GM18951 (cell line): ENCODE results near the gene SF3A1.

Experiments
- POLR2A ChIP-seq: IDR thresholded peaks from 4 replicates; pipeline ENCODE4 v1.6.1; 2011; ENCODE audit warnings: mild to moderate bottlenecking; ENCODE audit not compliant: insufficient read length, insufficient read depth; ENCODE audit errors: extremely low read depth
- in situ Hi-C: fragments of 300-500 bp; cut with MboI; formaldehyde crosslinking; loops from one replicate; pipeline ENCODE4 v1.12.0; 2022; ENCODE audit warnings: low sequenced_read_pairs, mixed read lengths, inconsistent platforms; ENCODE audit not compliant: unreplicated experiment

SF3A1 gene

GRCh38 chr22:30334646-30335045, 22.0 kb downstream of the SF3A1 start:
- TF ChIP-seq POLR2A, result no peak
- in situ Hi-C loops, result no loop called here

DNA sequence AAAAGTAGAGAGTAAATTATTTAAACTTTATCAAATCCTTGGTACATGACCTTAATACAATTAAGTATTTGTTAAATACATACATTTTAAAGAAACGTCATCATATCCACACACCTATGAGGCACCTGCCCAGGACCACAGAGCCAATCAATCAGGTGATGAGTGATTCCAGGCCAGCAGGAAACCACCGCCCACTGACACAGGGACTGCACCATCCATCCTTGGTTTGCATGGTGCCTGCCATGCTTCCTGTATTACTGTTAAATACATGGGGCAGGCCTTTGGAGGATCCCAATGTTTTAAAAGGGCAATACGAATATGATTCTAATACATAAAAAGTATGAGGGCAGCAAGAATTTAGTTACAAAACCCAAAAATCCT, 23.0 kb downstream of the SF3A1 start:
- in situ Hi-C loops, result no loop called here
- no peak for TF ChIP-seq POLR2A

DNA sequence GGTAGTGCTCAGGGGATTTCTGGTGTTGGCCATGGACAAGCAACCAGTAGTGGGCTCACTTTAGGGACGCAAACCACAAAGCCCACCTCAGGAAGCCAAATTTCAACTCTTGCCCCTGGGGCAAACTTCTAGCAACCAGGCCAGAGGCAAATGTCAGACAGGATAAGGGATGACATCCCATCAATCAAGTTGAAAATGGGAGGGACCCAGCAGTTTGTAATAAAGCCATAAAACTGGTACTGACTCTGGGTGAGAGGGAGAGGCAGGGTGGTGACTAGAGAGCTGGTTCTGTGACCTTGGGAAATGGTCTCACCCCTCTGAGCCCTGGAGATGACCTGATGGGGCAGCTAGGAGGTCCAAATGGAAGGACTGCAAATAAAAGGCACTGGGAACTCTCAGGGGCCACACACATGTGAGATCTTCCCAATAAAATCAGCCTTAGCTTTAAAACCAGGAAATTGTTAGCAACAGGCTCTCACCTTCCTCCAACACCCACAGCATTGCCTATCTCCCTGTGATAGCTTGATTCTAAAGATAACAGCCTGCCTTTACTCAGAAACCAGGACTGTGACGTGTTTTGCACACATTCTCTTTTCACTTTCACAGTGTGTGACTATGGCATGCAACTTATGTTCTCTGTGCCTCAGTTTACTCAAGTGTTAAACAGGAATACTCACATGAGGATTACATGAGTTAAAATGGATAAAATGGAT, 23.5 kb downstream of the SF3A1 start:
- no peak for TF ChIP-seq POLR2A
- in situ Hi-C loops, result no loop called here

- in situ Hi-C loops, result no loop called here
- TF ChIP-seq POLR2A, result no peak
Observed at GRCh38 chr22:30332551-30332950, 24.1 kb downstream of the SF3A1 start.

DNA sequence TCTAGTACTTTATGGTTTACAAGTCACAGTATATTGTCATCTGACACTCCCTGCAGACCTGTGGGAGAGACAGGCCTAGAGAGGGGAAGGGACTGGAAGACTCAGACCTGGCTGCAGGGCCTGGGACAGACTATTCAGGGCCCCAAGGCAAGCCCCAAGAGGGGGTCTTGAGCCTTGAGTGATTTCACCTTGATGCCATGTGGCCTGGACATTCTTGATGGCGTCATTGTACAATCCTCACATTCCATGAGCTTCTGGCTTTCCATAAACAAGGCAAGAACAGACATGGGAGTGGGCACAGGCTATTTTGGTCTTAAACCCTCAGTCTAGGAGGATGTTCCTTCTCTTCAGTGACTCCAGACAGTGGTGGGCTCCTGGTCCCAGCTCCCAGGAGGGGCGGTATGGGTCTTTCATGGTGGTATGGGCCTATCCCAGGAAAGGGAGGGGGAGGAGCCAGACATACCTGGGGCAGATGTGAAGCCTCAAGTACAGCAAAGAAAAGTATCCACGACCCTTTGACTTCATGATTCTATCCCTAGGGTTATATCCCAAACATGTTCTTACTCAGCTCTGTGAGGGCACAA, 28.1 kb downstream of the SF3A1 start:
- no peak for TF ChIP-seq POLR2A
- in situ Hi-C loops, result no loop called here

- in situ Hi-C loops, result no loop called here
- TF ChIP-seq POLR2A, result no peak
Observed at GRCh38 chr22:30327864-30328345, 28.8 kb downstream of the SF3A1 start.

- TF ChIP-seq POLR2A, result peak; percentile 80
Observed at GRCh38 chr22:30326706-30327362, 29.9 kb downstream of the SF3A1 start, which contains the start of gene TBC1D10A. Gene TBC1D10A, minus strand, starts transcription at chr22:30326941. Its CDS starts 60 bp downstream, at chr22:30326881.

GRCh38 chr22:30326255-30326705, 30.4 kb downstream of the SF3A1 start:
- TF ChIP-seq POLR2A, result no peak
- in situ Hi-C loops, result no loop called here

More at GRCh38 chr22:30326706-30327362, 29.9 kb downstream of the SF3A1 start, which contains the start of gene TBC1D10A:
- in situ Hi-C loops, result no loop called here

GRCh38 chr22:30325724-30326254, 30.9 kb downstream of the SF3A1 start:
- in situ Hi-C loops, result no loop called here
- TF ChIP-seq POLR2A, result no peak

GRCh38 chr22:30325065-30325720, 31.5 kb downstream of the SF3A1 start:
- no peak for TF ChIP-seq POLR2A
- in situ Hi-C loops, result no loop called here

DNA sequence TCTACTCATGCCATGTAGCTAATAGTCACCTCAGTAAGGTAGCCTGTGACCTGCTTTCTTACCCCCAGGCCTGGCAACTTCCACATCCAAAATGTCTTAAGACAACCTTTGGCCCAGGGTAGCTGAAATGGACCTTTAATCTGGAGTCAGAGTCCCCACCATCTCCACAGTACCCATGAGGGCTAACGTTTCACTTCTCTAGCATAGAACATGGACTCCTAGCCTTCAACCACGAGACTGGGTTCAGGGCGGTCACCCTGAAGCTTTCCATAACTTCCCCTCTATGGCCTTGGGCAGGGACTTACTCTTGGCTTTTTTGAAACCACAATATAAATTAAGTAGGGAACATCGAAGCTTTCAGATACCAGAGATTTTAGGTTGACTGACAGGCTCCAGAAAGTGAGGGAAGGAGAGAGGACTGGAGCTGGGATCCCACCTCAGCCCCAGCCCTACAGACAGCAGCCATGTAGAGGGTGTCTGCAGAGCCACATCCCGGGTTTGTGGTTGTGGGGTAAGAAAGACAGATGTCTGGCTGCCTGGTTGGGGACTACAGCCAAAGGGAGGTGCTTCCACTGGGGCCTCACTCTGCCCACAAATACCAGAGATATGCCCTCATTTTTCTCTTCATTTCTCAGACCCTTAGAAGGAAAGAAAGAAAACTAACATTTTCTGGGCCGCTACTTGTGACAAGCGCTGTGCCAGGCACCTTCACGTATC, 32.5 kb downstream of the SF3A1 start:
- TF ChIP-seq POLR2A, result no peak
- in situ Hi-C loops, result no loop called here

GRCh38 chr22:30323246-30323645, 33.4 kb downstream of the SF3A1 start:
- no peak for TF ChIP-seq POLR2A
- in situ Hi-C loops, result no loop called here

DNA sequence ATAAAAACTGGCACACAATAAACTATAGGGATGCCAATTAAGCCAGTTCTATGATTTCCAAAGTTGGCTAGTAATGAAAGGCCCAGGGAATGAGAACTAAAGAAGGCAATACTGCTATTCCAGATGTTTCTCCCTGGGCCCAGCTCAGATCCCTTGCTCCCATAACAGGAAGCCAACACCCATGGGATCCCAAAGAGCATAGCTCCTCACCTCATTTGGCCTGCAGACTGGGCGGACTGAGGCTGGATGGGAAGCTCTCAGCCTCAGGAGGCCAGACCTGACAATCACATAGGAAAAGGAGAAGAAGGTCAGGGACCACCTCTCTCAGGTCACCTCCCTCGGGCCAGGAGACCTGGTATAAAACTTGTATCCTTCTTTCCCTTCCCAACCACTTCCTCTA, 35.2 kb downstream of the SF3A1 start:
- in situ Hi-C loops, result no loop called here
- TF ChIP-seq POLR2A, result no peak
